ENCODE data around the gene FADS6.

DNA sequence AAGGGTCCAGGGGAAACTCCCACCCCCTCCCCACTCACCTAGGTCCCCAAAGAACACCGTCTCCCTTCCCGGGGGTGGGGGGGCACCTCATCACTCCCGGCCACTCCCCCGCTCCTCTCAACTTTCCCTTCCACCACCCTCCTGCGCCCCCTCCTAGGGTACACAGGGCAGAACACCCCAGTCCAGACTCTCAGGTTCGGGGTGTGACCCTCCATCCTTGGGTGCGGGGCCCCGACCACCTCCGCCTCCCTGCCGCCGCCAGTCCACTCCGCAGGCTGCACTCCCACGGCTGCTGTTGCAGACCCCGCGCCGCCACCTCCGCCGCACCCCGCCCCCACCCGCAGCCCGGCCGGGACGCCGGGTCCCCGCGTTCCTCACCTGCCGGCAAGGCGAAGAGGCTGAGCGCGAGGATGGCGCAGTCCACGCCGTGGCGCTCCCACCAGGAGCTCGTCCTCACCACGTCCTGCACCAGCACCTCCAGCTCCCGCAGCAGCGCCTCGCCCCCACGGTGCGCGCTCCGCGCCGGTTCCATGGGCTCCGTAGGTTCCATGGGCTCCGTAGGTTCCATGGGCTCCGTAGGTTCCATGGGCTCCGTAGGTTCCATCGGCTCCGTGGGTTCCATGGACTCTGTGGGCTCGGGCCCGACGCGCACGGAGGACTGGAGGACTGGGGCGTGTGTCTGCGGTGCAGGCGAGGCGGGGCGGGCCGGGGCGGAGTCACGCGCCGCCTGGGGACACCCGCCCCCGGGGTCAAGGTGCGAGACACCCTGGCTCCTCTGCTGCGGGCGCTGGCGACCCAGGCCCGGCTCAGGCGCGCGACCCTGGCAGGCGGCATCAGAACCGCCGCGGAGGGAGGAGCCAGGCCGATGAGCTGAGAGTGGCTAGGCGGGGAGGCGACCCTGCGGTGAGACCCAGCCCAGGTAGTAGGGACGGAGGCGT lies at the start of gene FADS6:
- TF ChIP-seq, protein P1, sequence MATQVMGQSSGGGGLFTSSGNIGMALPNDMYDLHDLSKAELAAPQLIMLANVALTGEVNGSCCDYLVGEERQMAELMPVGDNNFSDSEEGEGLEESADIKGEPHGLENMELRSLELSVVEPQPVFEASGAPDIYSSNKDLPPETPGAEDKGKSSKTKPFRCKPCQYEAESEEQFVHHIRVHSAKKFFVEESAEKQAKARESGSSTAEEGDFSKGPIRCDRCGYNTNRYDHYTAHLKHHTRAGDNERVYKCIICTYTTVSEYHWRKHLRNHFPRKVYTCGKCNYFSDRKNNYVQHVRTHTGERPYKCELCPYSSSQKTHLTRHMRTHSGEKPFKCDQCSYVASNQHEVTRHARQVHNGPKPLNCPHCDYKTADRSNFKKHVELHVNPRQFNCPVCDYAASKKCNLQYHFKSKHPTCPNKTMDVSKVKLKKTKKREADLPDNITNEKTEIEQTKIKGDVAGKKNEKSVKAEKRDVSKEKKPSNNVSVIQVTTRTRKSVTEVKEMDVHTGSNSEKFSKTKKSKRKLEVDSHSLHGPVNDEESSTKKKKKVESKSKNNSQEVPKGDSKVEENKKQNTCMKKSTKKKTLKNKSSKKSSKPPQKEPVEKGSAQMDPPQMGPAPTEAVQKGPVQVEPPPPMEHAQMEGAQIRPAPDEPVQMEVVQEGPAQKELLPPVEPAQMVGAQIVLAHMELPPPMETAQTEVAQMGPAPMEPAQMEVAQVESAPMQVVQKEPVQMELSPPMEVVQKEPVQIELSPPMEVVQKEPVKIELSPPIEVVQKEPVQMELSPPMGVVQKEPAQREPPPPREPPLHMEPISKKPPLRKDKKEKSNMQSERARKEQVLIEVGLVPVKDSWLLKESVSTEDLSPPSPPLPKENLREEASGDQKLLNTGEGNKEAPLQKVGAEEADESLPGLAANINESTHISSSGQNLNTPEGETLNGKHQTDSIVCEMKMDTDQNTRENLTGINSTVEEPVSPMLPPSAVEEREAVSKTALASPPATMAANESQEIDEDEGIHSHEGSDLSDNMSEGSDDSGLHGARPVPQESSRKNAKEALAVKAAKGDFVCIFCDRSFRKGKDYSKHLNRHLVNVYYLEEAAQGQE (IDR thresholded peaks at IDR 0.05; ENCODE audit: insufficient read depth in 1 of 2, low read depth in 2 of 2, low read length in 2 of 2) = no peak
- TF ChIP-seq FOXP2 (optimal IDR thresholded peaks at IDR 0.05; ENCODE audit: borderline replicate concordance, extremely low read depth, extremely low read length, insufficient read depth) = no peak
- no peak for TF ChIP-seq POLR2AphosphoS5 (IDR thresholded peaks at IDR 0.05; ENCODE audit: low read depth, low read length)
- TF ChIP-seq SIN3A (IDR thresholded peaks at IDR 0.05; ENCODE audit: borderline replicate concordance, insufficient read depth, low read length) = no peak
